GM18508 (cell line): Measurements from ENCODE around the gene AK8.

ENCODE experiments used
- ATAC-seq: cut with Tn5 transposase; IDR thresholded peaks from one replicate; pipeline ENCODE4 v1.9.1; 2021; ENCODE audit warnings: moderate number of reproducible peaks; ENCODE audit not compliant: insufficient read depth, unreplicated experiment

The AK8 gene, protein sequence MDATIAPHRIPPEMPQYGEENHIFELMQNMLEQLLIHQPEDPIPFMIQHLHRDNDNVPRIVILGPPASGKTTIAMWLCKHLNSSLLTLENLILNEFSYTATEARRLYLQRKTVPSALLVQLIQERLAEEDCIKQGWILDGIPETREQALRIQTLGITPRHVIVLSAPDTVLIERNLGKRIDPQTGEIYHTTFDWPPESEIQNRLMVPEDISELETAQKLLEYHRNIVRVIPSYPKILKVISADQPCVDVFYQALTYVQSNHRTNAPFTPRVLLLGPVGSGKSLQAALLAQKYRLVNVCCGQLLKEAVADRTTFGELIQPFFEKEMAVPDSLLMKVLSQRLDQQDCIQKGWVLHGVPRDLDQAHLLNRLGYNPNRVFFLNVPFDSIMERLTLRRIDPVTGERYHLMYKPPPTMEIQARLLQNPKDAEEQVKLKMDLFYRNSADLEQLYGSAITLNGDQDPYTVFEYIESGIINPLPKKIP

DNA sequence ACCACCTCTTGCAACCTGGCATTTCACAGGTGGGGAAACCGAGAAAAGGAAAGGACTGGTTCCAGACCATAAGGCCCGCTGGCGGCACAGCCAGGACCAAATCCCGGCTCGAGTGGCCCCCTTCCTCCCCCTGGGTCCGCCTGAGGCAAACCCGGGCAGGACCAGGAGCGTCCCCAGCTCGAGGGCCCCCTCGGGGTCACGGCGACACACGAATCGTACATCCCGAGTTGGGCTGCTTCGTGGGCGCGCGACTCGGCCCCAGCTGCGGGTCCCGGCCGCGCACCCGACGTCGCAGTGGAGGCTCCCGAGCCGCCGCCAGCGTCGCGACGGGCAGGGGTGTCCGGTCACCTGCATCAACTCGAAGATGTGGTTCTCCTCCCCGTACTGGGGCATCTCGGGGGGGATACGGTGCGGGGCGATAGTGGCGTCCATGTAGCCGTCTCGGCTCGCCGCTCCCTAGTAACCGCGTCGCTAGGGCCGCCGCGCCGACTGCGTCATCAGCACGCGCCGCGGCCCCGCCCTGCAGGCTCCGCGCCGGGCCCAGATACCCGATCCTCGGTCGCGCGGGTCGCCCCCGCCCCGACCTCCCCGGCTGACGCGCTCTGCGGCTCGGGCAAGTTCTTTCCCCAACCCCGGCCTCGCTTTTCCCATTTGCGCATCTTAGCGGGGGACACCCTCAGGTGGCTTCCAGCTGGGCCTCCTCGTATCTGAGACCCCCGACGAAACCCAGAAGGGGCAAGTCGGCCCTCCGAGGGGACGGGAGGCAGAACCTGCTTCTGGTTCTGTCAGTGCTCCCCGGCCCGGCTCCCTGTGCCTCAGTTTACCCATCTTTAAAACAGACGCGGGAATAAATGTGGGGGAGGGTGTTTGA is at the start of gene AK8:
AK8 (minus strand) TSS at position 461 of the 871 bp plus-strand sequence; CDS start at position 432, 29 bp downstream.
- no peak for ATAC-seq

DNA sequence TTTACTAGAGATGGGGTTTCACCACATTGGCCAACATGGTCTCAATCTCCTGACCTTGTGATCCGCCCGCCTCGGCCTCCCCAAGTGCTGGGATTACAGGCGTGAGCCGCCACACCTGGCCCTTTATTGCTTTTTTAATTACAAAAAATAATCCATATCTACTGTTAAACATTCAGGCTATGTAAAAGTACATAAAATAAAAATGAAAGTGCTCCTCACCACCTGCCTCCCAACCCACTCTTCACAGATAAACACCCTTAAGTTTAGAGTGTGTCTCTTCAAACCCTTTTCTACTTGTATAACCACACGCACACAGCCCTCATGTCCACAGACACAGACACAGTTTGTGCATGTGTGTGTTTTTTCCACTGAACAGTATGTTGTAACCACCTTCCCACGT is 49.6 kb upstream of the AK8 start:
- ATAC-seq = no peak

DNA sequence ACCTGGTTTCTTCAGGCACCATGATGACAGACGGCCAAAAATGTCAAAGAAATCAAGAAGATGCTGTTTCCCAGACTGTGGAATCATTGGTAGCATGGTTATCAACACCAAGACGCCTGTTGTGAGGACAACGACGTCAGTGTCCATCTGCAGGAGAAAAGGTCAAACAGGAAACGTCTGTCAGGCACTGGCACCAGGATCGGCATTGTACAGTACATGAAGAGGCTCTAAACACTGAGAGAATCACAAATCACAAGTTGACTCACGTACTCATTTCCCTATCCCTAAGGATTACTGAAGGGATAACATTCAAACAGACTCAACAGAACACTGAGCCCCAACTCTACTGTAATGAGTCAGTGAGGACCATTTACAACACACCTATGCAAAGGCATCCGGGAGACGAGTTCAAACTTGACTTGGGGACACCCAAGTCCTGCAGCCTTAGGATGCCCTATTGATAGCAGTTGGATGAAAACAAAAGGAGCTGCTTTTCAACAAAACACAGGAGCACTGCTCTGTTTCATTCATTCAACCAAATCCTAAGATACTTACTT is 45.3 kb upstream of the AK8 start:
- no peak for ATAC-seq

DNA sequence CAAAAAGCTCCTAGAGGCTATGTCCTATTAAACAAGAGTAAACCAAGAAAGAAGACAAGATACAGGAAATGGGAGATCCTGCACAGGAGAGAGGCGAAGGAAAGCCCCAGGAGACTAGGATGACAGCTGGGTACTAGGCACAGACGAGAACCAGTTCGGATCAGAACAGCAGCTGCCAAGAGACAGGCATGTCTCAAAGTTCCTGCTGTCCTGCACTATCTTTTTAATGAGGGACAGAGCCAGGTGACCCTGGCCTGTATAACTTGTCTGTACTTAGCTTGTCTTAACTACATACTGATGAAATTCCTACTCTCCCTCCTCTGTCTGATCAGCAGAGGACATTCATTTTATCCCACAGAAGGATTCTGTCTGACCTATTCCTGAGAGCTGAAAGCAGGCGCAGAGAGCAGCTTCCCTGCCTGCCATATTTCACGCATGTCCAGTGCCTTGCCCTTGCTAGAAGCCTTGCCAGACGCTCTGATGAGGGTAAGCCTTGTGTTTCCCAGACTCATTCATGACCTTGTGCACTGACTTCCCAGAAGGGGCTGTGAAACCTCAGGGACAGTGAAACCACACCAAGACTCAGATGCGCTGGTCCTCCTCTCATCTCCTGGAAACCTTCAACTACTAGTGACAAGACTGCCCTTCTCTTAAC is 41.7 kb upstream of the AK8 start:
- ATAC-seq = no peak

DNA sequence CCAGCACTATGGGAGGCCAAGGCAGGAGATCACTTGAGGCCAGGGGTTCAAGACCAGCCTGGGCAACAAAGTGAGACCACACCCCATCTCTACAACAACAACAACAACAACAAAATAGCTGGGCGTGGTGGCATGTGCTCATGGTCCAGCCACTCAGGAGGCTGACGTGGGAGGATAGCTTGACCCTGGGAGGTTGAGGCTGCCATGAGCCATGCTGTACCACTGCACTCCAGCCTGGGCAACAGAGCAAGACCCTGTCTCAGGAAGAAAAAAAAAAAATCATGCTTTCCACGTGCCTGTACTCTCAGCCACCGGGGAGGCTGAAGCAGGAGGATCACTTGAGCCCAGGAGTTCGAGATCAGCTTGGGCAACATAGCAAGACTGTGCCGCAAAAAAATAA is 36.8 kb upstream of the AK8 start:
- ATAC-seq = no peak

DNA sequence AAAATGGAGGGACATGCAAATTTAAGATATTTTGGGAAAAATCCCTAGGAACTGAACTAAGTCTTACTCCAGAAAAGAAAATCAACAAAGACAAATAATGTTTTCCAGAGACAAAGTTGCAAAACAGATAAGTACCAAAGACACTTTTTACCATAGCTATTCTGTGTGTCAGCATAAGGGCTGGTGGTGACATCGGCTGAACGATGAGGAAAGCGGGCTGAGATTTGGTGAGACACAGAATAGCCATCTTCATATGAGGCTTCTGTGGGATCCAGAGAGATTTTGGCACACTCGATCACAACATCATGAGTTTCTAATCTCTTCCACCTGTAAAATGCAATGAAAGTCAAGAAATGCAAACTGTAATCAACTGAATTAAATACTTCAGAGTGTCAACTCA is 34.0 kb upstream of the AK8 start:
- ATAC-seq = no peak

DNA sequence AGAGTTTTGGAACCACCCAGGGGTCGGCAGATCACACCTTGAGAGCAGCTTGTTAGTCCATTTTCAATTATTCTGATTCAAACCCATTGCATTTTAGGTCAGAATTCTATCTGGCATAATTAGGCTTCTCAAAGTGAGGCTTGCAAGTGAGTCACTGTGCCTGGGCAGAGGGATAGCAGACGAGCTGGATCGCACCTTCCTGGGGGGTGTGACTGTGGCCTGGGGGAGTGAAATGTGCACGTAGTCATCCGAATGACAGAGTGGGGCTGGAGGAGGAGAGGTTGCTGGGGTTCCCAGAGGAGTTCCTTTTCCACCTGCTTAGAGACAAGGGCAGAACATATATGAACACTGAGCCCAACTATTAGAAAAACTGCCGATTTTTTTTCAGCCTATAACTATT is 32.3 kb upstream of the AK8 start:
- ATAC-seq = no peak

DNA sequence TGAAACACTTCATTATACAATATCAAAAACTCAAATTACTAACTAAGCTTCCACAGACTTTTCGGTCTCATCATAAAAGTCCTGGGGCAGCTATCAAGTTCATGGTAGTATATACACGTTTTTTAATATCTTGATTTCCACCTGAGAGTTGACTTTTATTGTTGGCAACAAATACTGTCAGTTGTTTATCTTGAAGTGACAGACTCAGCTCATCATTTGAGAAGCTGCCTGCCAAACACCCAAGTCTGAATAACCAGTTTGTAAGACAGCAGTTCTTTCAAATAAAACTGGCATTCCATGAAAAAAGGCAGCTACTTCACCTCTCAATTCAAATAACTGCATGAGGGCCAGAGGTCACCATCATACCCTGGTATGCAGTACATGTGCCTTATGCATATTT is 31.2 kb upstream of the AK8 start:
- ATAC-seq = no peak

DNA sequence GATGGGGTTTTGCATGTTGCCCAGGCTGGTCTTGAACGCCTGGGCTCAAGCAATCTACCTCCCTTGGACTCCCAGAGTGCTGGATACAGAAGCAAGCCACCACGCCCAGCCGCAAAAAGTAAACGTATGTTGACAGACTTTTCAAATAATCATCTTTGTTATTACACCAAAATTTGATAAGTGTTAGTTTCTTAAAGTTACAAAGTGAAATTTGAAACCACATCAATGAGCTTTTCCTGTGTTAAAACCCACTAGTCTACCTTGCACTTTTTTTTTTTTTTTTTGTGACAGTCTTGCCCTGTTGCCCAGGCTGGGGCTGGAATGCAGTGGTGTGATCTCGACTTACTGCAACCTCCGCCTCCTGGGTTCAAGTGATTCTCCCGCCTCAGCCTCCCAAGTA is 30.6 kb upstream of the AK8 start:
- ATAC-seq = no peak

DNA sequence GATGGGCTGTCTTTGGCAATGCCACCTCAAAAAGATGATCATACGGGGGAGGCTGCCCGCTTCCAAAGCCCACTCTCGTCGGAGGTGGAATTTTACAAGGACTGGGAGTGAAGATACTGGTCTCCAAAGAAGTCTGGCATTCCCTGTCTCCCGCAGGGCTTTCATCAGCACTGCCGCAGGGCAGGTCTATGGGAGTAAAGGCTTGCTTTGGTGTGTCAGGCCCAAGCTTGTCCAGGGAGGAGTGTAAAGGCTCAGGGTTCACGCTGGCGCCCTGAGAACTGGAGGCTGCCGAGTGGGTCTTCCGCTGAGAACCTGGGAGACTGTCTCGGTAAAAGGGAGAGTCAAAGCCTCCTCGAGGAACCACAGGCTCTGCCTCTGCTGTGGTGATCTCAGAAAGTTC is 27.6 kb upstream of the AK8 start:
- no peak for ATAC-seq

DNA sequence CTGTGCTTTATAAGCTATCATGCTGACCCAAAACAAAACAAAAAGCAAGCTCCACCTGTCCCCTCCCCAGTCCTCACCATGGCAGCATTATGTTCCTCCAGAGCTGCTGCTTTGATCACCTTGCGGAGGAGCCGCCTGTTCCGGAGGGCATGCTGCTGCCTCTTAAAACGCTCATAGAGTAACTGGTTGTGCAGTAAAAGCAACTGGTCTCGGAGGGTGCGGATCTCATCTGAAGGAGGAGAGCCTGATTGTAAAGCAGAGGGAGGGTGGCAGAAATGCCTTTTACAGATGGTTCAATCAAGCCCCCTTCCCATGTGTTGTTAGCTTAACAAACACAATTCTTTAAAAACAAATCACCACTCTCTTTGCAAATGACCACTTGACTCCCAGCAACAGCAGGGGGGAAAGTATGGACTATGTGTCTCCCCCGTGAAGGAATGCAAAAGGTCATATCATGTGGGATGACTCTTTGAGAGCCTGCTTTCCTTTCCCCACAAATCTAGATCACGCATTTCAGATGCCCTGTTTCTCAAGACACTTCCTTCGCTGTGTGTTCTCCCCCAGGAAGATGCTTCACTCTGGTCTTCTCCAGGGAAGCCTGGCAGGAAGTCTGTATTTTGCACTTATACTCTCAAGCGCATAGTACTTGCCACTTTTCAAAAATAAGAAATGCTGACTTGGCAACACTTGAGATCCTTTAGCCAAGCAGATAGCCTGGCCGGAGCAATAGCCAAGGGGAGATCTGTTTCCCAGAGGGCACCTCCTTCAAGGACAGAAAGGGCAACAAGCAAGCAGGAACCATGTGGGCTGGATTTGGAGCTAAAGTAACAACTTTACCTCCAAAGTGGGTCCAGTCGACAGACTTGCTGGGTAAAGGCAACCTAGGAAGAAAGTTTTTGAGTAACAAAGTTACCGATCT is 25.7 kb upstream of the AK8 start:
- ATAC-seq = no peak

DNA sequence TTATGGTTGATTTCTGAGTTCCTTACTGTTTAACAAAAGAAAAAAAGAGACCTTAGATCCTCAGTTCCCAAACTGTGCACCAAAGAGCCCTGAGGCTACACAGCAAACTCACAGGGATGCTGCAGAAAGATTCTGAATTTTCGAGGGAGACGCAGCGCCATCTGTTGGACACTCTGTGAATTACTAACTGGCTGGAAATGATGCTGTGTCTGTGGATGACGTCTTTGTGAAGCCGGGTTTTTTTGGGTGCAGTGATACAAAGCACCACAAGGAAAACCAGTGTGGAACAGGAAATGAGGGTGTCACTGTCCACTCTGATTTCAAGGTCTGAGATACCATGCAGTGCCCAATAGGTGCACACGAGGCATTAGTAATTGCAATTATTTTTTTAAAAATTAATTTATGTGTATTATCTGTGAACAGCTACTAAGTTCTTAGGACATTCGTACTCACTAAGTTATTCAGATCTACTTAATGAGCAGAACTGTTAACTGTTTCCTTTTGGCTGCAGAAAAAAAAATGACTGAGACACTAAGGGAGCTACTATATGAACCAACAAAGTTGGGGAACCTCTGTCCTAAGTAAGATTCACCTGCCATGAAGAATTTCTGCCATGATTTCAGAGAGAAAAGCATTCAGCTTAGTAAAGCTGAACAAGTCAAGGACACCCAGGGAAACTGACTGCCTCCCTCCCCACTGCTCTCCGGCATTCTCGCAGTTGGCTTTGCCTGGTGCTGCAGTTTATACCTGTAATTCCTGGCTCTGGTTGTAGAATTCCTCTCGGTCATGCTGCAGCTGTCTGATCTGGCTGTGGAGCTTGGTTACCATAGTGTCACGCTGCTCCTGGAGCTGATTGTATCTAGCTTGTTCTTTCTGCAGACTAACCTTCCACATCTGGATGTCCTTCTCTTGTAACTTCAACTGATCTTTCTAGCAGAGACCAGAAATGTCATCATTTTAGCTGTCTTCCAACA is 24.1 kb upstream of the AK8 start:
- ATAC-seq = no peak

DNA sequence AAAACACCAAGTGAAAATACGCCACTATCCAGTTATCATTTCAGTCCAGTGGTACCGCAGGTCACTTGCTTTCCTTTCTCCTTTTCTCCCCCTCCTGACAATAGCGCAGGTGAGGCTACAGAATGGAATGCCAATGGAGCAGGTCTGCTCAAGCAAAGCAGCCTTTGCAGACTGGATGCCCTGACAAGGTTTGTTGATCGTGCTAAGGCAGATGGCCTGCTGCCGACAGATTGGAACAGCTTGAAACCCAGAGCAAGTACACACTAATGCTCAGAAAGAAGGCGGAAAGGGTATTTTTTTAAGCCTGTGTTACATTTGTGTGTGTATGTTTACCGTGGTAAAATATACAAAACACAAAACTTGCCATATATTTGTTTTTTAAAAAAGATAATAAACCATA is 20.0 kb upstream of the AK8 start:
- ATAC-seq = no peak

DNA sequence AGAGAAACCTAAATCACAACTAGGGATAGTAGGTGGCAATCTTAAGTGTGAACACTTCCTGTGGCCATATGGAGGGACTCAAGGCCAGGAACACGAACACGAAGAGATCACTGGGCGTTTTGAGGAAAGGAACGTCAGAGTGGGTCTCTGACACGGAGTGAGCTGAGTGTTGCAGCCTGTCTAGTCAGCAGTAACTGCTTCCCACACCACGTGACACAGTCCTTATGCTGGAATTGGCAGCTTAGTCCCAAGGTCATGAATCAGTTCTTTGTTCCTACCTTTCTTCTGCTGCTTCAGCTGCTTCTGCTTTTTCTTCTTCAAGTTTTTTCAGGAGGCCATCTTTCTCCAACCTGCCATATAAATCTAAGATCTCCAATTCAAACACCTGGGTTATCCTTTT is 18.8 kb upstream of the AK8 start:
- ATAC-seq = no peak

DNA sequence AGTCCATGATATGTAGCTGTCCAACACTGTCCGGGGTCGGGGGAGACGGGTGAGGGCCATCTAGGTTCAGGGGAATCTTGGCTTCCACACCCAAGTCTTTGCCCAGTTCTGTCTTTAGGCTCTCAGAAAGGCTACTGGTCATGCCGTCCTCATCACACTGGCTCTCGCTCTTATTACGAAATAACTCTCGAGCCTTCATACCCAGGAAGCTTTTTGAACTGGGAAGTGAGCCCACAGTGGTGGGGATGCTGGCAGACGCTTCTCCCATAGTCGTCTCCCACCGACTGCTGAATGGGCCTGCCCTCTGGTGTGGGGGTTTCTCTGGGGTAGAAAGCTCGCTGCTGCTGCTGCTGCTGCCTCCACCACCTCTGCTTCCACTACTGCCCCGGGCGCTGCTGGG is 18.2 kb upstream of the AK8 start:
- ATAC-seq = no peak

DNA sequence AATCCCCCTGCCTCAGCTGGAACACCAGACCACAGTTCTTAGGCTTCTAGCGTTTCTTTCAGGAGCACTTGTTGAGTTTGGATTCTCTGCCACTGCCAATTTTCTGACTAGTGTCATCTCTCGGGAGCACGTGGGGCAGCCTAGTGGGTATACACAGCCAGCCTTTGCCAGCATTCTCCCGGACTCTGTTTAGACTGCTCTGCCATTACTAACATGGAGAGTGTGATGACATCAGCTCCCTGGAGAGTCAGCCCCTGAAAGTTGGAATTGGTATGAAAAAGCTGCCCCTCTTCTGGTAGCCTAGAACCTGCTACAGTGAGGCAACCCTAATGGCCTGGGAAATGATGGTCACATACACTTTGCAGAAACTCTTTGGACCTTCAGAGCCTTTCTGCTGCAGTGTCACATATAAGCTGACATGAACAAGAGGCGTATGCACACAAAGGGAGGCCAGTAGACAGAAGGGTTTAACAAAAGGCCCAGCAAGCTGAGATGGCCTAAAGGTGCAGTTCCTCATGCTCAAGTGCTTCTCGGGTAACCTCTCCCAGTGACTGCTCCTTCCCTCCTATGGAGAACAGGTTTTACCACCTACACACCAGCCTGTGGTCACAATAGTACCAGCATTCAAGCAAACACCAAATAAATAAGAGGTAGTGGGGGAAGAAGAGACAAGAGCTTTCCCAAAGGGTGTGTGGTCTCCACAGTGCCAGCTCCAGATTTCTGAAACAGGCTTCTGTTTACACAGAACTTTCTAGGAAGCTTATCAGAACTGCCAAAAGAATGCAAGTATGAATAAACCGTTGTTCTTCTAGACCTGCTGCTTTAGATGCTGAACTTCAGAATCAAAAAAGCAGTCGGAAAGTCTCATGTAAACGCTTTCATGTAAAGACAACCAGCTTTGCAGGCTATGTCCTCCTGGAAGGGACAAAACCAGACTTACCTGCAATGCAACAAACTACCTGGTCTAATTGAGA is 17.1 kb upstream of the AK8 start:
- ATAC-seq = no peak

DNA sequence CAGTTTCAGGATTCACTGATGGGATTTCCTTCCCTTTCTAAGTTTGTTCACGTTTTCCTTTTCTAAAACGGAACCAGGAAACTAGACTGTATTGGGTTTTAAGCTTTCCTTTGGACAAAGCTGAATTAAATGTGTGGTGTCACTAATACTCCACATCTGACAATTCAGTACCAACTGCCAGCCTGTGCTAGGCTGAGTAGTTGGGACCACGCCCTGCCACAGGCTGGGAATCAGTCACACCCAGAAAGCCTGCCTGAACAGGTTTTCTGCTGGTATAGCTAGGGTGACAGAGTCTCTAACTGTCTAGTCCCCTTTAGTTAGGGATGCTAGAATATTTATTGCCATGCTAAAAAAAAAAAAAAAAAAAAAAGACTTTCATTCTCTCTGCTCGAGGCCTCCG is 16.3 kb upstream of the AK8 start:
- ATAC-seq = no peak
